ENCODE data around the gene VSIG4.
"Not testable (repeated sequence)": the region's sequence is repeated elsewhere in the genome, so short reads cannot be mapped to it uniquely, and the experiment has no call there.

VSIG4 gene

DNA sequence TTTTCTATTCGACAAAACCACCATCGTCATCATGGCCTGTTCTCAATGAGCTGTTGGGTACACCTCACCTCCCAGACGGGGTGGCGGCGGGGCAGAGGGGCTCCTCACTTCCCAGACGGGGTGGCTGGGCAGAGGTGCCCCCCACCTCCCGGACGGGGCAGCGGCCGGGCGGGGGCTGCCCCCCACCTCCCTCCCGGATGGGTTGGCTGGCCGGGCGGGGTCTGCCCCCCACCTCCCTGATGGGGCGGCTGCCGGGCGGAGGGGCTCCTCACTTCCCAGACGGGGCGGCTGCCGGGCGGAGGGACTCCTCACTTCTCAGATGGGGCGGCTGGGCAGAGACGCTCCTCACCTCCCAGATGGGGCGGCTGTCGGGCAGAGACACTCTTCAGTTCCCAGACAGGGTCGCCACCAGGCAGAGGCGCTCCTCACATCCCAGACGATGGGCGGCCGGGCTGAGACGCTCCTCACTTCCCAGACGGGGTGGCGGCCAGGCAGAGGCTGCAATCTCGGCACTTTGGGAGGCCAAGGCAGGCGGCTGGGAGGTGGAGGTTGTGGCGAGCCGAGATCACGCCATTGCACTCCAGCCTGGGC, 64.6 kb downstream of the VSIG4 start:
- DNase-seq (ENCODE audit: low spot score), result not testable (repeated sequence)

Measured in LoVo (cell line).